Measurements from ENCODE around the gene DDX42. TPM values are rescaled to one million over a fixed set of nuclear protein-coding genes. Genes with fewer than 3 reads are reported as not detected.

Gene DDX42
- total RNA-seq = 100 to 1,000 TPM in 3 of 8 experiments, 10 to 100 TPM in 5; 62.4 to 169 (median 85.4) TPM

GRCh38 chr17:63774141-63774968 lies at the start of gene DDX42:
Gene DDX42 (plus strand): TSS chr17:63774170. CDS start chr17:63787050, 12,880 bp downstream.
- in situ Hi-C loops (cut with MboI; ENCODE audit: low pct_unique_long_range_greater_than_20kb in 2 of 9, low sequenced_read_pairs in 9 of 9, unreplicated experiment in 9 of 9) = no loop called here
- ATAC-seq (replicated peaks in 6 of 8) = peak; percentile 0 to 4 (median 2)
- Histone ChIP-seq H3K4me3 (peak within 1 kb of the TSS; percentile 61 to 85 (median 75)), H3K27ac (peak within 1 kb of the TSS; percentile 98), H3K4me1 (replicated peaks in 1 of 2) (peaks cover 7 to 13% of the 10 kb centered on the region in 2 donors)
- 0 to 11% (median 0%) methylated on average over 2 to 11 of the region's 67 CpGs; no CpG with 5 or more reads in 1 of the 10 experiments for WGBS, 10 experiments

- H3K4me3 ChIP-seq = no peak overlapping the region
- in situ Hi-C loops (cut with MboI; ENCODE audit: low pct_unique_long_range_greater_than_20kb in 2 of 9, low sequenced_read_pairs in 9 of 9, unreplicated experiment in 9 of 9) = no loop called here
- ATAC-seq (replicated peaks in 6 of 8) = no peak
- no peak overlapping the region for H3K27ac ChIP-seq
- WGBS, 10 experiments = 60 to 100% (median 99%) methylated on average over 1 to 7 of the region's 8 CpGs
- peaks cover 6 to 7% of the 10 kb centered on the region in 2 donors for H3K4me1 ChIP-seq (replicated peaks in 1 of 2)
These were observed 38.3 kb upstream of the DDX42 start for GRCh38 chr17:63735691-63736090.

GRCh38 chr17:63740464-63741142 lies 33.4 kb upstream of the DDX42 start:
- Histone ChIP-seq H3K27ac (peak overlapping the region; percentile 66 to 87), H3K4me1 (replicated peaks in 1 of 2) (peaks cover 7 to 9% of the 10 kb centered on the region in 2 donors), H3K4me3 (peak overlapping the region; percentile 76 to 99 (median 86))
- in situ Hi-C loops (cut with MboI; ENCODE audit: low pct_unique_long_range_greater_than_20kb in 2 of 9, low sequenced_read_pairs in 9 of 9, unreplicated experiment in 9 of 9) = no loop called here
- WGBS, 10 experiments = 5 to 90% (median 41%) methylated on average over 2 to 7 of the region's 12 CpGs; no CpG with 5 or more reads in 1 of the 10 experiments
- no peak for ATAC-seq (replicated peaks in 6 of 8)

GRCh38 chr17:63741143-63741407 lies 32.9 kb upstream of the DDX42 start:
- WGBS, 10 experiments = 0% methylated on average over 6 to 10 of the region's 14 CpGs; no CpG with 5 or more reads in 6 of the 10 experiments
- ATAC-seq (replicated peaks in 6 of 8) = peak in 2 of 8 experiments; percentile 33 to 40
- peaks cover 7 to 9% of the 10 kb centered on the region in 2 donors for H3K4me1 ChIP-seq (replicated peaks in 1 of 2)
- peak overlapping the region; percentile 76 to 99 (median 86) for H3K4me3 ChIP-seq
- peak overlapping the region; percentile 66 to 87 for H3K27ac ChIP-seq
- in situ Hi-C loops (cut with MboI; ENCODE audit: low pct_unique_long_range_greater_than_20kb in 2 of 9, low sequenced_read_pairs in 9 of 9, unreplicated experiment in 9 of 9) = no loop called here

GRCh38 chr17:63741408-63742173 lies 32.4 kb upstream of the DDX42 start, which contains the start of gene STRADA:
Gene STRADA (minus strand): TSS chr17:63741799. CDS start chr17:63728369, 13,430 bp downstream.
- peaks cover 7 to 9% of the 10 kb centered on the region in 2 donors for H3K4me1 ChIP-seq (replicated peaks in 1 of 2)
- 0 to 20% (median 0%) methylated on average over 1 to 6 of the region's 61 CpGs; no CpG with 5 or more reads in 6 of the 10 experiments for WGBS, 10 experiments
- ATAC-seq (replicated peaks in 6 of 8) = peak; percentile 80 to 98 (median 96)
- peak within 1 kb of the TSS; percentile 69 to 87 for H3K27ac ChIP-seq
- H3K4me3 ChIP-seq = peak within 1 kb of the TSS; percentile 76 to 99 (median 86)
- in situ Hi-C loops (cut with MboI; ENCODE audit: low pct_unique_long_range_greater_than_20kb in 2 of 9, low sequenced_read_pairs in 9 of 9, unreplicated experiment in 9 of 9) = no loop called here

- WGBS, 10 experiments = 85 to 100% (median 94%) methylated on average over 1 to 8 of the region's 8 CpGs
- in situ Hi-C loops (cut with MboI; ENCODE audit: low pct_unique_long_range_greater_than_20kb in 2 of 9, low sequenced_read_pairs in 9 of 9, unreplicated experiment in 9 of 9) = no loop called here
- H3K27ac ChIP-seq = no peak overlapping the region
These were observed 22.2 kb upstream of the DDX42 start for GRCh38 chr17:63751806-63752205.

GRCh38 chr17:63752707-63753106 lies 21.3 kb upstream of the DDX42 start:
- H3K4me1 ChIP-seq (replicated peaks in 1 of 2) = no peaks in the 10 kb centered on the region
- H3K27ac ChIP-seq = no peak overlapping the region
- no peak for ATAC-seq (replicated peaks in 6 of 8)
- in situ Hi-C loops (cut with MboI; ENCODE audit: low pct_unique_long_range_greater_than_20kb in 2 of 9, low sequenced_read_pairs in 9 of 9, unreplicated experiment in 9 of 9) = no loop called here
- 83 to 100% (median 100%) methylated on average over 1 of the region's 1 CpG; no CpG with 5 or more reads in 6 of the 10 experiments for WGBS, 10 experiments
- H3K4me3 ChIP-seq = no peak overlapping the region

More at GRCh38 chr17:63751806-63752205, 22.2 kb upstream of the DDX42 start:
- Histone ChIP-seq H3K4me1 (replicated peaks in 1 of 2) (no peaks in the 10 kb centered on the region), H3K4me3 (no peak overlapping the region)
- no peak for ATAC-seq (replicated peaks in 6 of 8)

GRCh38 chr17:63753215-63753614 lies 20.8 kb upstream of the DDX42 start:
- in situ Hi-C loops (cut with MboI; ENCODE audit: low pct_unique_long_range_greater_than_20kb in 2 of 9, low sequenced_read_pairs in 9 of 9, unreplicated experiment in 9 of 9) = no loop called here
- WGBS, 10 experiments = 80 to 100% (median 91%) methylated on average over 1 of the region's 1 CpG; no CpG with 5 or more reads in 2 of the 10 experiments
- Histone ChIP-seq H3K27ac (no peak overlapping the region), H3K4me1 (replicated peaks in 1 of 2) (no peaks in the 10 kb centered on the region), H3K4me3 (no peak overlapping the region)
- ATAC-seq (replicated peaks in 6 of 8) = no peak

GRCh38 chr17:63754046-63754445 lies 19.9 kb upstream of the DDX42 start:
- 80 to 100% (median 100%) methylated on average over 1 to 3 of the region's 3 CpGs; no CpG with 5 or more reads in 4 of the 10 experiments for WGBS, 10 experiments
- Histone ChIP-seq H3K4me1 (replicated peaks in 1 of 2) (no peaks in the 10 kb centered on the region), H3K27ac (no peak overlapping the region), H3K4me3 (no peak overlapping the region)
- no peak for ATAC-seq (replicated peaks in 6 of 8)
- in situ Hi-C loops (cut with MboI; ENCODE audit: low pct_unique_long_range_greater_than_20kb in 2 of 9, low sequenced_read_pairs in 9 of 9, unreplicated experiment in 9 of 9) = no loop called here

GRCh38 chr17:63758428-63758827 lies 15.5 kb upstream of the DDX42 start:
- no peak overlapping the region for H3K27ac ChIP-seq
- in situ Hi-C loops (cut with MboI; ENCODE audit: low pct_unique_long_range_greater_than_20kb in 2 of 9, low sequenced_read_pairs in 9 of 9, unreplicated experiment in 9 of 9) = no loop called here
- no peak overlapping the region for H3K4me3 ChIP-seq
- no peak for ATAC-seq (replicated peaks in 6 of 8)
- H3K4me1 ChIP-seq (replicated peaks in 1 of 2) = no peaks in the 10 kb centered on the region
- WGBS, 10 experiments = 71 to 83% (median 79%) methylated on average over 1 to 2 of the region's 2 CpGs; no CpG with 5 or more reads in 1 of the 10 experiments

- Histone ChIP-seq H3K4me3 (no peak overlapping the region), H3K4me1 (replicated peaks in 1 of 2) (no peaks in the 10 kb centered on the region), H3K27ac (no peak overlapping the region)
- 67 to 100% (median 88%) methylated on average over 1 to 6 of the region's 10 CpGs for WGBS, 10 experiments
- in situ Hi-C loops (cut with MboI; ENCODE audit: low pct_unique_long_range_greater_than_20kb in 2 of 9, low sequenced_read_pairs in 9 of 9, unreplicated experiment in 9 of 9) = no loop called here
- no peak for ATAC-seq (replicated peaks in 6 of 8)
These were observed 13.0 kb upstream of the DDX42 start for GRCh38 chr17:63760771-63761539.

Measured in motor neuron (in vitro differentiated cells).